Stimulated activated CD8-positive, alpha-beta memory T cell treated with anti-CD3 and anti-CD28 coated beads, Interleukin-4, amount 100 ng/mL, for 4 hours (primary cell): ENCODE results near the gene CLDN19.

Experiments used
- DNase-seq, 2 donors: peaks; one replicate each; pipeline ENCODE4 v3.0.0-alpha.2; 2020; ENCODE audit warnings: low read depth in 2 of 2, low spot score in 1 of 2

CLDN19 gene, protein sequence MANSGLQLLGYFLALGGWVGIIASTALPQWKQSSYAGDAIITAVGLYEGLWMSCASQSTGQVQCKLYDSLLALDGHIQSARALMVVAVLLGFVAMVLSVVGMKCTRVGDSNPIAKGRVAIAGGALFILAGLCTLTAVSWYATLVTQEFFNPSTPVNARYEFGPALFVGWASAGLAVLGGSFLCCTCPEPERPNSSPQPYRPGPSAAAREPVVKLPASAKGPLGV

GRCh38 chr1:42739753-42740700 lies at the start of gene CLDN19:
TSS of gene CLDN19 (minus strand) at chr1:42740236. CDS start at chr1:42740063, 173 bp downstream.
- no peak for DNase-seq

DNA sequence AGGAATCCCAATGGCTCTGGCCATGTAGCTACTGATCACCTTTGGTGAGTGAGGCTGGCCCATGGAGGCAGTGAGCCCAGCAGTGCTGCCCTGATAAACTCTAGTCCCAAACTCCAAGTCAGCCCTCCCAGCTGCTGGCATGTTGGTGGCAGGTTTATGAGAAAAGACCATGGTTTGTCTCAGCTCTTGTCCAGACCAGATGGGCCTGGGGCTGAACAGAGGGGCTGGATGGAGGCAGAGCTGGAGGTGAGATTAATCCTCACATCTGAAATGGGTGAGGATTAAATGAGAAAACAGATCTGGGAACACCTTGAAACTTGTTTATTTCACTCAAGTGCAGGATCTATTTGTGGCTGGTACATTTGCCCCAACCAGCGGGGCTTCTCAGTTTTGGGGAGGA lies 48.0 kb upstream of the CLDN19 start:
- DNase-seq: no peak

GRCh38 chr1:42786097-42786496 lies 46.1 kb upstream of the CLDN19 start:
- DNase-seq: no peak

DNA sequence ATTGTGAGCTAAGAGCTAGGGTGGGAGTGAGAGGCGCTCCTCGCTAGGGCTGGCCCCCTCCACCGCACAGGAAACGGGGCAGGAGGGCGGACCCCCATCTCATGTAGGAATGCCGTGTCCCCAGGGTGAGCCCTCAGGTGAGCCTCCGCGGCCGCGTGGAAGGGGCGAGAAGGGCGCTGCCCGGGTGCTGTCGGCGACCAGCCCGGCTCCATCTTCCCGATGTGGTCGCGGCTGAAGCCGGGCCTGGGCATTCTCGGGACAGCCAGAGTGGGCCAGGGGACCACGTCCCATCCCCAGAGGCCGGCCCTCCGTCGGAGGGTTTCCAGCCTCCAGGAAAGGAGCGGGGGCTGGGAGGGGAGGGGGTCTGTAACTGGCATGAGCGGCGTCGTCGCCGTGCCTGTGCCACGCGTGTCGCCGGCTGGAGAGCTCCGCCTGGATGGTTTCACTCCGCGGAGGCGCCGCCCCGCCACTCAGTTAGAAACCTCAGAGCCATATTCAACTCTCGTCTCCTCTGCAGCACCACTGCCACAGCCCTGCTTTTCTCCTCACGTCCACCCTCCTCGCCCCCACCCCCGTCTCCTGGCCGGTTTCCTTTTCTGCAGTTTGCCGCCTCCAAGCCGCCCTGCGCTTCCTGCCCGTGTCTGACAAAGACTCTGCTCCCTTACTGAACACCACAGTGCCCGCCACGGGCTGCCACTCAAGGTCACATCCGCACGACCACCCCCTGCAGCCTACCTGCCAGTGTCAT lies 45.1 kb upstream of the CLDN19 start, which contains the start of gene TMEM269:
TMEM269 (plus strand) TSS at position 46 of the 748 bp plus-strand sequence. CDS start 4,903 bp downstream, outside the sequence.
- DNase-seq: peak in 1 of 2 donors; percentile 12

DNA sequence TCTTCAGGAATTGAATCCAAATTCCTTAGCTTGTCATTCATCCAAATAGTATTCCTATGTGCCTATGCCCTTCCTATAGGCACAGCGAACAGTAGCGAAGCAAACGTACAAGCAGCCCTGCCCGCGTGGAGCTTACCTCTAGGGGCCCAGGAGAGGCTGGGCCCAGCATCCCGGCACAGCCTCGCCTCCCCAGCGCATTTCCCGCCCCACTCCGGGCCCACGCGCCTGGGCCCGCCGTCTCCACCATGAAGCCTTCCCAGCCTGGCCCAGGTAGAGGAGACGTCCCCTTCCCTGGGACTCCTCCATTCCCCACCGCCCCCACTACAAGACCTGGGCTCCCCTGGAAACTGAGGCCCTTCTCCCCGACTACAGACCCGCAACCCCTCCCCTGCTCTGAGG lies 44.5 kb upstream of the CLDN19 start:
- no peak for DNase-seq

DNA sequence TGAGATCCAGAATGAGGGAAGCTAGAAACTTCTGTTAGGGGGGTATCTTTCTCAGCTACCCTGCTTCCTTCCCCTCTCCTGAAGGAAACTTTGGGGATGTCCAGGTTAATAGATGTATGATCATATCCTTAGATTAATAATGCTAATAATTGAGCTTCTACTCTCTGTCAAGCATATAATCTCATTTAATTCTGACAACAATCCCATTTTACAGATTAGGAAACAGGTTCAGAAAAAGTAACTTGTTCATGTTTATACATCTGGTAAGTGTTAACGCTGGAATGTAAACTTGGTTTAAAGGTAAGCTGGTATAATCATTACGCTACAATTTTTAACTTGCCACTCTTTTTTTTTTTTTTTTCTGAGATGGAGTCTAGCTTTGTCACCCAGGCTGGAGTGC lies 43.1 kb upstream of the CLDN19 start:
- no peak for DNase-seq

DNA sequence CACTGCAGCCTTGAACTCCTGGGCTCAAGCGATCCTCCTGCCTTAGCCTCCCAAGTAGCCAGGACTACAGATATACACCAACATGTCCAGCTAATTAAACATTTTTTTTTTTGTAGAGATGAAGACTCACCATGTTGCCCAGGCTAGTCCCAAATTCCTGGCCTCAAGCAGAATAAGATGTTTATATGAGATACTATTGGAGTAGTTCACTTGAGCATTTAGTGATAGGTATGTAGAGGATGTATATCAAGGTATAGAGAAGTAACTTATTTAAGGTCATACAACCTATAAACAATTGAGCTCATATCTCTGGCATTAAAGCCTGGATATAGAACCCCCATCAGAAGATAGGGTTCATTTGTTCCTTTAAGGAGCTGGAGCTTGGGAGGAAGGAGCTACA lies 40.1 kb upstream of the CLDN19 start:
- no peak for DNase-seq

GRCh38 chr1:42779725-42780124 lies 39.7 kb upstream of the CLDN19 start:
- no peak for DNase-seq

- no peak for DNase-seq
These were observed 37.8 kb upstream of the CLDN19 start for GRCh38 chr1:42777852-42778251.

GRCh38 chr1:42776502-42776901 lies 36.5 kb upstream of the CLDN19 start:
- no peak for DNase-seq

DNA sequence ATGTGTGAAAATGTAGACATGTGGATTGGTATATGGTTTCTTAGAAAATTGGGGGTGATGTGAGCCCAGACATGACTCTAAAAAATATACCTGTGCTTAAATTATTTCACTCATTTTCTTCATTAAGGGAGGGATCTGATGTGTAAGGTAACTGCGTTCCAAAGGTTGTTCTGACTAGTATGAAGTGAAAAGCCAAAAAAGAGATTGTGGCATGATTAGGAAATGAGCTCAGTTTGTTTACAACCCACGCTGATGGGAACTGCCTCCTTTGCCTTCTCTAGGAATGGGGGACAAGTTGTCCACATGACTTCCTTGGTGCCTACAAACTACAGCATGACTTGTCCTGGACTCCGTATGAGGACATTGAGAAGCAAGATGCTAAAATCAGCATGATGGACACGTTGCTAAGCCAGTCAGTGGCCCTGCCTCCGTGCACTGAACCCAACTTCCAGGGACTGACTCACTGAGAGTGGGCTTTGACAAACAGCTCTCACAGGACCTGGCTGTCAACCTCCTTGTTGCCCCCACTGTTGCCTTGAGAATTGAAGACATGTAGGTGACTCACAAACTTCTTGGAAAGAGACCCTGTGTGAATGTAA lies 35.0 kb upstream of the CLDN19 start:
- DNase-seq: no peak

DNA sequence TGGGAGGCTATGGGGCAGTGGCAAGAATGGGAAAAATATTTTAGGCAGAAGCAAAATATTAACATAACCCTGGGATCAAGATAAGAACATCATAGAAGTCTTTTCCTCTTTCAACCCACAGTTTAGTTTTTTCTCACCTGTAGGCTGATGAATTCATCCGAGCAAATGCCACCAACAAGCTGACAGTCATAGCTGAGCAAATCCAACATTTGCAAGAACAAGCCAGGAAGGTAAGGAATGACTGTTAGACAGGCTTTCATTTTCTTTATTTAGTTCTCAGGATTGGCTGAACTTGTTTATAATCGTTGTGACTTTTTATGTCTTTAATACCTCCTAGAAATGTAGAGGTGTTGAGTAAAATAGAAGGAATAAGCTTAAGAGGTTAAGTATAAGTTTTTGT lies 33.4 kb upstream of the CLDN19 start:
- no peak for DNase-seq

- DNase-seq: no peak
These were observed 29.8 kb upstream of the CLDN19 start for GRCh38 chr1:42769811-42770210.

GRCh38 chr1:42768172-42768571 lies 28.1 kb upstream of the CLDN19 start:
- no peak for DNase-seq

DNA sequence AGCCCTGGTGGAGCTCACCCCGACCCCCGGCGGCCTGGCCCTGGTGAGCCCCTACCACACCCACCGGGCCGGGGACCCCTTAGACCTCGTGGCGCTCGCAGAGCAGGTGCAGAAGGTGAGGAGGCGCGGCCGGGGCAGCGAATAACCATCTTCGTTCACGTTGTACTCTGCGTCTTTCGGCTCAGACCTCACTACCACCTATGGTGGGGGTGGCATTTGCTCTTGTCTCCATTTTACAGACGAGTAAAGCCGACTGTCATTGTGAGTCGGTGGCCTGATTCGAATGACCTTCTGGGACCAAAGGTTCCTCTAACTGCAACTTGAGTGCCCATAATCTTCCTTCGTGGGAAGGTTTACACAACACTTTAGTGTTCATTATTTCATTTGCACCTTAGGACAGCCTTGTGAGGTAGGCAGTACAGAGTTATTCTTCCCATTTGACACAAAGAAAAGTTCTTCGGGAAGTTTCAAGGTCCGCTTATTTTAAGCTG lies 27.5 kb upstream of the CLDN19 start:
- no peak for DNase-seq

DNA sequence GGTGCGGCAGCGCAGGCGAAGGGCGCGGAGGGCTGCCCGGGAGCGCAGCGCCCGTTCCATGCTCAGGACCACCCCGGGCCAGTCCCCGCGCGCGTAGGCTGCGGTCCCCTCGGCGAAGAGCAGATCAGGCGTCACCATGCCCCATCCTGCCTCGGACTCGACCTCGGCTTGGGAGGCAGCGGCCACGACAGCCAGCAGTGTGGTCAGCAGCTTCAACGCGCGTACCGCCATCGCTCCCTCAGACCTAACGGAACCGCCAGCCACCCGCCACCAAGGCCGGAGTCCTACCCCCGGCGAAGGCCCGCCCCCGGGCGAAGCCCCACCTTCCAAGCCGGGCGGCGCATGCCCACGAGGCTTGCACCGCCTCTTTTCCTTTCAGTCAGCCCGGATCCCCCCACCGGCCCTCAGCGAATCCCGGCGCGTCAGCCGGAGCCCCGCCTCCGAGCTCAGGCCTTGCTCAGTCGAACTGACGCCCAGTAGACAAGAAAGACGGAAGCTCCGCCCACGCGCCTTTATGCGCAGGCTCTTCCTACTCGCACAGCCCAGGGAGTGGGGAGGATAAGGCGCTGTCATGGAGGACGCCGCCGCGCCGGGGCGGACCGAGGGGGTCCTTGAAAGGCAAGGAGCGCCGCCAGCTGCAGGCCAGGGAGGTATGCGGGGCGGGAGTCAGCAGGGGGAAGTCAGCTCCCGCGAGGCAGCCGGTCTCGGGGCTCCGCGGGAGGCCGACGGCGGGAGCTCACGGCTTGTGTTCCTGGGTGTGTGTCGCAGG lies 26.9 kb upstream of the CLDN19 start, which contains the start of the genes C1orf50 and P3H1:
C1orf50 (plus strand) TSS at position 509 of the 769 bp plus-strand sequence; CDS start at position 572, 63 bp downstream.
P3H1 (minus strand) TSS at position 288 of the 769 bp plus-strand sequence; CDS start at position 231, 57 bp downstream.
- DNase-seq: peak; percentile 99 to 100

DNA sequence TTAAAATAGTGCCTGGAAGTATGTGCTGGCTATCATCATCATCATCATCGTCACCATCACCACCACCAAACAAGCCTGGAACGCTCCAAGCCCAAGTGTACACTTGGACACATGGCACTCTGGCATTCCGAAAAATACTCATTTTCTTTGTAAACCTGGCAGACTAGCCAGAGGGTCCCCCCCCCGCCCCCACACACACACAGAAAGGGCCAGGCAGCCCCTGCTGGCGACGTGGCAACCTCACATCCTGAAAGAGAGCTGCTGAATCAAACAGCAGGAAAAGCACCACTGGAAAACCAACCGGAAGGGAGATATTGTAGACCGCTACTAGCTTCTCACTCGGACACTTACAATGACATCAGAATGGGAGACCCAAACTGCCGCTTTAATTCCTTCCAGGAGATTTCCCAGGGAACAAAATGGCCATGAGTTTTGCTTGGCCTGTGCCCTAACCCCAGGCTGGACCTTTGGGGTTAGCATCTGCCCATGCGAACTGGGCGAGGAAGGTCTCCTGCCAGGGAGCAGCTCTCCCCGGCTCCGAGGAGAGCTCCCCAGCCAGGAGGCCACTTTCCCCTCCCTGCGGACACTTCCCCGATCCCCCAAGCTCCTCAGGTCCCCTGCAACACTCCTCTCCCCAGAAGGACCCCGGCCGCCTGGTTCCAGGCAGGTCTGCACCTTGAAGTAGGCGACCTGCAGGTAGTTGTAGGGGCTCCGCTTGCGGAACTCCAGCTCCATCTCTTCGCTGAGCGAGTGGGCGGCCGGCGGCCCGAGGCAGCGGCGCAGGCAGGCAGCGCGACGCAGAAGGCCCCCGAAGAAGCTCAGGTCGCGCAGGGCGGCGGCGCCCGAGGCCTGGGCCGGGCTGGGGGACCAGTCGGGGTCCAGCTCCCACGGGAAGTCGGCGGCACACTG lies 26.1 kb upstream of the CLDN19 start:
- DNase-seq: peak in 1 of 2 donors; percentile 20

- DNase-seq: no peak
These were observed 25.2 kb upstream of the CLDN19 start for GRCh38 chr1:42765269-42765668.

GRCh38 chr1:42762269-42762668 lies 22.2 kb upstream of the CLDN19 start:
- DNase-seq: no peak
